Naive B cell (primary cell): ENCODE measurements around the gene BMX. TPM values are rescaled to one million over a fixed set of nuclear protein-coding genes. Genes with fewer than 3 reads are reported as not detected.

ENCODE experiments used
- ATAC-seq, 2 donors: fragments of 150-1000 bp; cut with Tn5 transposase; 2 replicates each; pipeline ENCODE4 v1.10.0; 2021; ENCODE audit warnings: low read depth in 2 of 2, mild to moderate bottlenecking in 2 of 2, moderate library complexity in 2 of 2
- DNase-seq: peaks from one replicate; pipeline ENCODE4 v3.0.0; 2022
- H3K27ac Mint-ChIP-seq, 6 donors: one replicate each; pipeline ENCODE4 v1.8.0; 2020 to 2022; ENCODE audit warnings: mild to moderate bottlenecking in 6 of 6, mixed read lengths in 6 of 6, moderate library complexity in 5 of 6, inconsistent platforms in 2 of 6
- H3K27me3 Mint-ChIP-seq, 3 donors: one replicate each; pipeline ENCODE4 v1.8.0; 2021 to 2022; ENCODE audit warnings: mixed read lengths in 3 of 3, mild to moderate bottlenecking in 1 of 3
- H3K36me3 Mint-ChIP-seq, 2 donors: one replicate each; pipeline ENCODE4 v1.8.0; 2020 to 2022; ENCODE audit warnings: mixed read lengths in 2 of 2, inconsistent platforms in 1 of 2, mild to moderate bottlenecking in 1 of 2
- H3K4me1 Mint-ChIP-seq, 3 donors: one replicate each; pipeline ENCODE4 v1.8.0; 2020 to 2022; ENCODE audit warnings: mixed read lengths in 3 of 3, inconsistent platforms in 1 of 3, mild to moderate bottlenecking in 1 of 3, moderate library complexity in 1 of 3
- H3K4me3 Mint-ChIP-seq, 8 donors: one replicate each; pipeline ENCODE4 v1.8.0; 2020 to 2022; ENCODE audit warnings: mild to moderate bottlenecking in 8 of 8, mixed read lengths in 8 of 8, moderate library complexity in 8 of 8, inconsistent platforms in 2 of 8
- H3K9me3 Mint-ChIP-seq, 7 donors: one replicate each; pipeline ENCODE4 v1.8.0; 2020 to 2022; ENCODE audit warnings: mixed read lengths in 7 of 7, mild to moderate bottlenecking in 5 of 7, inconsistent platforms in 2 of 7, moderate library complexity in 1 of 7
- polyA plus RNA-seq, 6 donors: library from polyadenylated mRNA; unstranded; fragments of 300-500 nt; fragmentation: Illumina TruSeq; gene quantifications; one replicate each; pipeline ENCODE4 v1.2.3, GENCODE V29; 2021; ENCODE audit warnings: low read depth in 6 of 6

The BMX gene
- polyA plus RNA-seq, 6 donors from 2014 or later = not detected

DNA sequence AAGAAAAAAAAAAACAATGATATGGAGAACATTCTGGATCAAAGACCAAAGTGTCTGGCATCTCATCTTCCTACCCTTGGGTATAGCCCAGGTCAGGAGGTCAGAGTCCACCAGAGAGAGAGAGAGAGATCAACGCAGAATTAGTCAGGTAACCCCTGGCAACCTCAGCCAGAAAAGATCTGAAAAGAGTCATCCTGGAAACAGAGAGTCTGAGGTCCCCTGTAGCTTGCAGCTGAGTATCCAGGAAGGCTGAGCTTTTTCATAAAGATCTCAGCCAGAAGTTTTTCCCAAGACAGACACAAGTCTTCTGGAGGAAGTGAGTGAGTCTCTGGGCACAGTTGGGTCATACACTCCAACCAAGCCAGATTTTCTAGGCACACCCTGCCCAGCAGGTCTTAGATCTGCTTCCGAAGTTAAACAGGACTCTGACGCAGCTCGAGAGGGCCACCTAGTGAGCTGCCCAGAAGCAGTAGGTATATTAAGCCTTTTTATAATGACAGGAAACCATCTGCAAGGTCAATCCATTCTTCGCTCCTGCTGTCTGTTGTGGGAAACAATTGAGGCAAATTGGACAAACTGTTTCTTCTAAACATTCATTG lies 64.5 kb downstream of the BMX start:
- no peak for ATAC-seq
- DNase-seq = no peak
- no peaks in the 10 kb centered on the region for H3K36me3 Mint-ChIP-seq
- no peaks in the 10 kb centered on the region for H3K9me3 Mint-ChIP-seq
- no peak overlapping the region for H3K27ac Mint-ChIP-seq
- no peaks in the 10 kb centered on the region for H3K4me1 Mint-ChIP-seq
- no peak overlapping the region for H3K4me3 Mint-ChIP-seq
- H3K27me3 Mint-ChIP-seq = peaks cover 0 to 51% (median 12%) of the 10 kb centered on the region in 3 donors

- ATAC-seq = no peak
- H3K4me1 Mint-ChIP-seq = no peaks in the 10 kb centered on the region
- H3K4me3 Mint-ChIP-seq = no peak overlapping the region
- no peaks in the 10 kb centered on the region for H3K36me3 Mint-ChIP-seq
- no peaks in the 10 kb centered on the region for H3K9me3 Mint-ChIP-seq
- no peak overlapping the region for H3K27ac Mint-ChIP-seq
- H3K27me3 Mint-ChIP-seq = peaks cover 0 to 51% (median 12%) of the 10 kb centered on the region in 3 donors
- DNase-seq = no peak
Measured at GRCh38 chrX:15566244-15566643, 65.6 kb downstream of the BMX start.

DNA sequence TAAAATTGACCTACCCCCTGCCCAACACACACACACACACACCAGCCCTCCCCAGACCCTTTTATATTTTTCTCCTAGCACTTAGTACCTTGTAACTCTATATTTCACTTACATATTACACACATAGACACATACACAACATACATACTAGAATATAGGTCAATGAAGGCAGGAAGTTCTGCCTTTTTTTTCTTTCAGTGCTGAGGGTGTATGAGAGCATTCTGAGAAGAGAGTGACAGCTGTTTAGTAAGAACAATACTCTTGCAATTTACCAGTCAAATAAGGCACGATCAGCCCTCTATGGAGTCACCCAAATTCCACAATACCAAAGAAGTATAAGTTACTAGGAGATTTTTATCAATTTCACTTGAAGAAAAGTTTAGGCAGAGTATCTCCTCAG lies 66.7 kb downstream of the BMX start:
- DNase-seq = no peak
- H3K27me3 Mint-ChIP-seq = peaks cover 0 to 46% (median 12%) of the 10 kb centered on the region in 3 donors
- no peaks in the 10 kb centered on the region for H3K4me1 Mint-ChIP-seq
- ATAC-seq = no peak
- no peak overlapping the region for H3K27ac Mint-ChIP-seq
- no peaks in the 10 kb centered on the region for H3K36me3 Mint-ChIP-seq
- no peak overlapping the region for H3K4me3 Mint-ChIP-seq
- no peaks in the 10 kb centered on the region for H3K9me3 Mint-ChIP-seq

GRCh38 chrX:15567886-15568616 lies 67.4 kb downstream of the BMX start:
- H3K4me3 Mint-ChIP-seq = no peak overlapping the region
- DNase-seq = no peak
- H3K4me1 Mint-ChIP-seq = no peaks in the 10 kb centered on the region
- H3K27ac Mint-ChIP-seq = no peak overlapping the region
- no peaks in the 10 kb centered on the region for H3K9me3 Mint-ChIP-seq
- H3K36me3 Mint-ChIP-seq = no peaks in the 10 kb centered on the region
- H3K27me3 Mint-ChIP-seq = peaks cover 0 to 46% (median 12%) of the 10 kb centered on the region in 3 donors
- ATAC-seq = no peak

- Mint-ChIP-seq H3K27ac (no peak overlapping the region), H3K4me1 (no peaks in the 10 kb centered on the region), H3K27me3 (peaks cover 0 to 51% (median 12%) of the 10 kb centered on the region in 3 donors), H3K36me3 (no peaks in the 10 kb centered on the region), H3K9me3 (no peaks in the 10 kb centered on the region), H3K4me3 (no peak overlapping the region)
- no peak for DNase-seq
- ATAC-seq = no peak
Measured at GRCh38 chrX:15570145-15570544, 69.5 kb downstream of the BMX start.

GRCh38 chrX:15574017-15574416 lies 73.4 kb downstream of the BMX start:
- no peak overlapping the region for H3K4me3 Mint-ChIP-seq
- H3K9me3 Mint-ChIP-seq = no peaks in the 10 kb centered on the region
- no peaks in the 10 kb centered on the region for H3K4me1 Mint-ChIP-seq
- ATAC-seq (no peak), DNase-seq (no peak)
- H3K27ac Mint-ChIP-seq = no peak overlapping the region
- H3K36me3 Mint-ChIP-seq = no peaks in the 10 kb centered on the region
- H3K27me3 Mint-ChIP-seq = peaks cover 0 to 57% (median 0%) of the 10 kb centered on the region in 3 donors

DNA sequence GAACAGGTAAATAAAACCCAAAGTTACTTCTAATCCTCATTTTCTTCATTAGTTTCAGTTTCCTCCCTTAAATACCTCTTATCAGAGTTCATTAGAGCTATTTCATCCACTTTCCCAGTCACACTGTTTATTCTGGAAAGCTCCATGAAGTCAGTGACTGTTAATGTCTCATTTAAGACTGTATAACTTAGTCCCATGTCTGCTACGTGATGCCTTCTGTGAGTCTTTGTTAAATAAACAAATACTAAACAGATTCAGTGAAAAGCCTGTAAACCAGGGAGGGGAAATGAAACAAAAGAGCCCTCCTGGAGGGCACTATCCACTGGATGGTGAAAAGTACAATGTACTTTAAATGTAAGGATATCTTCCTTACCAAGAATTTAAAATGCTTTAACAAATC lies 75.4 kb downstream of the BMX start:
- no peak overlapping the region for H3K4me3 Mint-ChIP-seq
- peaks cover 0 to 51% (median 0%) of the 10 kb centered on the region in 3 donors for H3K27me3 Mint-ChIP-seq
- H3K4me1 Mint-ChIP-seq = no peaks in the 10 kb centered on the region
- peaks cover 0 to under 1% (median 0%) of the 10 kb centered on the region in 7 donors for H3K9me3 Mint-ChIP-seq
- DNase-seq (no peak), ATAC-seq (no peak)
- peak overlapping the region in 1 of 6 donors; percentile 24 for H3K27ac Mint-ChIP-seq
- H3K36me3 Mint-ChIP-seq = no peaks in the 10 kb centered on the region

DNA sequence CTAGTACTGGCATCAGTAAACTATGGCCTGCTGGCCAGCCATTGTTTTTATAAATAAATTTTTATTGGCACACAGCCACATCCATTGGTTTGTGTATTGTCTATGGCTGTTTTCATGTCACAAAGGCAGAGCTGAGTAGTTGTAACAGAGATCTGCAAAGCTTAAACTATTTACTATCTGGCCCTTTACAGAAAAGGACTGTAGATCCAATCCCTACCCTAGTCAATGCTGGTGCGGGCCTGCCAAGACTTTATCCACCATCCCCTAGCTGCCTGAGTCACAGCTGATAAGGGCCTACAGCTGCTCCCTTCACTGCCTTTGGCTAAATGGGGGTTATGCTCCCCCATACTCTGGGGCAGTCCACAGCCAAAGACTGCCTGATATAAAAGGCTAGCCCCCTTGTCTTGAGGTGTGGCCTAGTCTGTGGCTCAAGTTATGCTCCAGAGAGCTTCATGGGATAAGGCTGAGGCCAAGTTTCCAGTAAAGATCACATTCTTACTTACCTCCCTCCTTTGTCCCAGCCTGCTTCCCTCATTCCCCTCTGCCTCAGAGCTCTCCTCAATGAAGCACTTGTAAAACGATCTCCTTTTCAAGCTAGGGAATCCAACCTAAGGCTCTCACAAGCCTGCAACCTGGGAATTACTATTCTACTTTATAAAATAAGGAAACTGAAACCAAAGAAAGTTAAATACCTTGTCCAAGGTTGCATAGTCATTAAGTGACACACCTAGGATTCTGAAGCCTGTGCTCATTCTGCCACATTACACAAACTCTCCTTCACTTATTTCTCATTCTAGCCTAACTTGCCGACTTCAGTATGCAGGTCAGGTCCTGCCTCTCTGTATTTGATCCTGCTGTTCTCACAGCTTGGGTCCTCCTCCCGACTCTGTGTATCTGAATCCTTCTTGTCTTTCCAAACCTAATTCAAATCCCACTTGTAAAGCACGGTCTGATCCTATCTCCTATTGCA lies 79.5 kb downstream of the BMX start:
- Mint-ChIP-seq H3K27me3 (peaks cover 0 to 43% (median 0%) of the 10 kb centered on the region in 3 donors), H3K36me3 (no peaks in the 10 kb centered on the region), H3K9me3 (peaks cover 0 to 9% (median 0%) of the 10 kb centered on the region in 7 donors), H3K4me3 (no peak overlapping the region), H3K27ac (no peak overlapping the region), H3K4me1 (no peaks in the 10 kb centered on the region)
- no peak for DNase-seq
- no peak for ATAC-seq

DNA sequence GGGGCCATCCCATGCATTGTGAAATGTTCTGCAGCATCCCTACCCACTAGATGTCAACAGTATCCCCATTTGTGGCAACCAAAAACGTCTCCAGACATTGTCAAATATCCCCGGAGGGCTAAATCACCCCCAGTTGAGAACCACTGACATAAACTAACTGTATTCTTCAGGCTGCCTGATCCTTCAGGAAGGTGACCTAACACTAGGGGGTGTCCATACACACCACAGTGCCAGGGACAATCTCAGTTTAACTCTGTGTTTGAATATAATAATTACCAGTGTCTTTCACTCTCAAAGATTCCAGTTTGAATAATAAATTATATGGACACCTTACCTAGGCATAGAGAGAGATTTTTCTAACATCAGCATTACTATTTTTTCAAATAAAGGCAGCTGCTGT lies 93.8 kb downstream of the BMX start:
- Mint-ChIP-seq H3K9me3 (no peaks in the 10 kb centered on the region), H3K27me3 (peaks cover 6 to 31% (median 14%) of the 10 kb centered on the region in 3 donors), H3K4me3 (no peak overlapping the region), H3K36me3 (no peaks in the 10 kb centered on the region), H3K4me1 (no peaks in the 10 kb centered on the region), H3K27ac (no peak overlapping the region)
- no peak for DNase-seq
- ATAC-seq = no peak

DNA sequence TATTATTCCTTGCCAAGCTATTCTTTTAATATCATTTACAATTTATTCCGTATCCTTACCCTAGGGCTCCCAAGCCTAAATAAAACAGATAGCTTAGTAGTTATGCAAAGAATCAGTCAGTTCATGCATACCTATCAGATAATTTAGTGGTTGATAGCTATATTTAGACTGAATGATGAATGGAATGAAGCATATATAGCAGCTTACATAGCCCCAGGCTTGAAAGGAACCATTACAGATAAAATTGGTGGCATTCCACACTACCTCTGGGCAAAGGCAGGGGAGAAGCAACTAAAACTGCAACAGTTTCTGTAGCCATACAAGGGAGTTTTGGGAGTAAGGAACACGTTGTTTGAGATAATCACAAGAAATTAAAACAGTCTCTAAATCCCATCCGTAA lies 97.4 kb downstream of the BMX start:
- ATAC-seq = no peak
- H3K4me1 Mint-ChIP-seq = no peaks in the 10 kb centered on the region
- no peak overlapping the region for H3K27ac Mint-ChIP-seq
- H3K27me3 Mint-ChIP-seq = peaks cover 7 to 33% (median 10%) of the 10 kb centered on the region in 3 donors
- no peaks in the 10 kb centered on the region for H3K36me3 Mint-ChIP-seq
- H3K9me3 Mint-ChIP-seq = peaks cover 0 to 3% (median 0%) of the 10 kb centered on the region in 7 donors
- no peak overlapping the region for H3K4me3 Mint-ChIP-seq
- DNase-seq = no peak

DNA sequence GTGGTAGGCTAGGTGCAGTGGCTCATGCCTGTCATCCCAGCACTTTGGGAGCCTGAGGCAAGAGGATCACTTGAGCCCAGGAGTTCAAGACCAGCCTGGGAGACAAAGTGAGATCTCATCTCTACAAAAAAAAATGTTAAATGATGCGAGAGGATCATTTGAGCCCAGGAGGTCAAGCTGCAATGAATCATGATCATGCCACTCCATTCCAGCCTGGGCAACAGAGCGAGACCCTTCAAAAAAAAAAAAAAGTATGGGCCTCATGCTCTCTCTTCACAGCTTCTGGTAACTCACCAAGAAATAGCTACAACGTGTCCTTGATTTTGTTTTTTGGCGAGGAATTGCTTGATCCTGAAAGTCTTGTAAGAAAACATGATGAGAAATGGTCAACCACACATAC lies 98.9 kb downstream of the BMX start:
- H3K27me3 Mint-ChIP-seq = peaks cover 3 to 38% (median 10%) of the 10 kb centered on the region in 3 donors
- no peaks in the 10 kb centered on the region for H3K4me1 Mint-ChIP-seq
- no peaks in the 10 kb centered on the region for H3K36me3 Mint-ChIP-seq
- no peak overlapping the region for H3K4me3 Mint-ChIP-seq
- no peak for ATAC-seq
- DNase-seq = no peak
- no peak overlapping the region for H3K27ac Mint-ChIP-seq
- peaks cover 0 to 3% (median 0%) of the 10 kb centered on the region in 7 donors for H3K9me3 Mint-ChIP-seq

GRCh38 chrX:15600049-15600448 lies 99.4 kb downstream of the BMX start:
- Mint-ChIP-seq H3K4me3 (no peak overlapping the region), H3K27ac (no peak overlapping the region), H3K36me3 (no peaks in the 10 kb centered on the region), H3K27me3 (peaks cover 3 to 44% (median 10%) of the 10 kb centered on the region in 3 donors), H3K4me1 (no peaks in the 10 kb centered on the region), H3K9me3 (peaks cover 0 to 3% (median 0%) of the 10 kb centered on the region in 7 donors)
- no peak for DNase-seq
- ATAC-seq = no peak

GRCh38 chrX:15600745-15601144 lies 100.1 kb downstream of the BMX start, which contains the start of gene ACE2:
Gene ACE2 (minus strand): TSS chrX:15600960. CDS start chrX:15600911, 49 bp downstream.
- no peak for ATAC-seq
- Mint-ChIP-seq H3K27ac (peak within 1 kb of the TSS in 2 of 6 donors; percentile 36 to 46), H3K9me3 (peaks cover 0 to 3% (median 0%) of the 10 kb centered on the region in 7 donors), H3K4me1 (no peaks in the 10 kb centered on the region), H3K4me3 (no peak within 1 kb of the TSS), H3K27me3 (peaks cover 3 to 51% (median 10%) of the 10 kb centered on the region in 3 donors), H3K36me3 (no peaks in the 10 kb centered on the region)
- no peak for DNase-seq
